ENCODE results near the gene FOCAD.
"Not testable (repeated sequence)": the region's sequence is repeated elsewhere in the genome, so short reads cannot be mapped to it uniquely, and the experiment has no call there.

Gene FOCAD

GRCh38 chr9:20903212-20903611, 219.2 kb downstream of the FOCAD start:
- DNase-seq = no peak

GRCh38 chr9:20904995-20905394, 220.9 kb downstream of the FOCAD start:
- no peak for DNase-seq

GRCh38 chr9:20906326-20906725, 222.3 kb downstream of the FOCAD start:
- DNase-seq = no peak

GRCh38 chr9:20908461-20908860, 224.4 kb downstream of the FOCAD start:
- no peak for DNase-seq

- no peak for DNase-seq
Observed at GRCh38 chr9:20914556-20914955, 230.5 kb downstream of the FOCAD start.

GRCh38 chr9:20921362-20921761, 237.3 kb downstream of the FOCAD start:
- no peak for DNase-seq

- DNase-seq = no peak
Observed at GRCh38 chr9:20925256-20926045, 241.4 kb downstream of the FOCAD start.

GRCh38 chr9:20929276-20929675, 245.2 kb downstream of the FOCAD start:
- no peak for DNase-seq

- no peak for DNase-seq
Observed at GRCh38 chr9:20930836-20931235, 246.8 kb downstream of the FOCAD start.

- no peak for DNase-seq
Observed at GRCh38 chr9:20940447-20941173, 256.6 kb downstream of the FOCAD start.

GRCh38 chr9:20941174-20941690, 257.2 kb downstream of the FOCAD start:
- DNase-seq = peak; percentile 13

- no peak for DNase-seq
Observed at GRCh38 chr9:20944507-20944906, 260.4 kb downstream of the FOCAD start.

GRCh38 chr9:20945269-20945668, 261.2 kb downstream of the FOCAD start:
- DNase-seq = no peak

- no peak for DNase-seq
Observed at GRCh38 chr9:20945856-20946255, 261.8 kb downstream of the FOCAD start.

GRCh38 chr9:20948703-20949102, 264.6 kb downstream of the FOCAD start:
- no peak for DNase-seq

GRCh38 chr9:20950707-20951106, 266.6 kb downstream of the FOCAD start:
- DNase-seq = no peak

GRCh38 chr9:20962536-20963225, 278.6 kb downstream of the FOCAD start:
- DNase-seq = no peak

GRCh38 chr9:20972684-20973083, 288.6 kb downstream of the FOCAD start:
- DNase-seq = no peak

GRCh38 chr9:20973246-20973947, 289.3 kb downstream of the FOCAD start:
- DNase-seq = not testable (repeated sequence)

- DNase-seq = not testable (repeated sequence)
Observed at GRCh38 chr9:20974191-20974938, 290.3 kb downstream of the FOCAD start.

- no peak for DNase-seq
Observed at GRCh38 chr9:20978249-20978648, 294.2 kb downstream of the FOCAD start.

GRCh38 chr9:20980832-20981455, 296.9 kb downstream of the FOCAD start:
- no peak for DNase-seq

All from activated CD4-positive, alpha-beta T cell treated with anti-CD3 and anti-CD28 coated beads for 1 hour (primary cell).